Activated CD4-positive, CD25-positive, alpha-beta regulatory T cell treated with anti-CD3 and anti-CD28 coated beads, Interleukin-2, amount 50 U/mL, for 16 hours (primary cell): ENCODE measurements around the gene FHAD1.
"Not testable (repeated sequence)": the region's sequence is repeated elsewhere in the genome, so short reads cannot be mapped to it uniquely, and the experiment has no call there.

ENCODE experiments used
- DNase-seq: peaks from one replicate; pipeline ENCODE4 v3.0.0-alpha.2; 2020; ENCODE audit warnings: low read depth, low spot score

FHAD1 gene

GRCh38 chr1:15304708-15305467 is 57.9 kb downstream of the FHAD1 start:
- DNase-seq = peak; percentile 47

- DNase-seq = no peak
These were observed 58.4 kb downstream of the FHAD1 start for GRCh38 chr1:15305468-15305770.

GRCh38 chr1:15306352-15306751 is 59.3 kb downstream of the FHAD1 start:
- not testable (repeated sequence) for DNase-seq

- DNase-seq = no peak
These were observed 61.1 kb downstream of the FHAD1 start for GRCh38 chr1:15308135-15308534.

- DNase-seq = no peak
These were observed 61.6 kb downstream of the FHAD1 start for GRCh38 chr1:15308621-15309027.

- DNase-seq = no peak
These were observed 62.7 kb downstream of the FHAD1 start for GRCh38 chr1:15309687-15310086.

- DNase-seq = no peak
These were observed 63.5 kb downstream of the FHAD1 start for GRCh38 chr1:15310544-15310943.

GRCh38 chr1:15311122-15311822 is 64.2 kb downstream of the FHAD1 start:
- no peak for DNase-seq

- DNase-seq = no peak
These were observed 64.9 kb downstream of the FHAD1 start for GRCh38 chr1:15311880-15312279.

GRCh38 chr1:15312626-15313411 is 65.8 kb downstream of the FHAD1 start:
- DNase-seq = no peak

- DNase-seq = no peak
These were observed 67.6 kb downstream of the FHAD1 start for GRCh38 chr1:15314328-15315281.

- no peak for DNase-seq
These were observed 68.8 kb downstream of the FHAD1 start for GRCh38 chr1:15315815-15316214.

GRCh38 chr1:15316510-15316909 is 69.5 kb downstream of the FHAD1 start:
- no peak for DNase-seq

GRCh38 chr1:15320267-15320666 is 73.2 kb downstream of the FHAD1 start:
- DNase-seq = no peak

GRCh38 chr1:15321601-15322000 is 74.6 kb downstream of the FHAD1 start:
- DNase-seq = no peak

- DNase-seq = no peak
These were observed 75.8 kb downstream of the FHAD1 start for GRCh38 chr1:15322648-15323350.

GRCh38 chr1:15323351-15323988 is 76.4 kb downstream of the FHAD1 start:
- DNase-seq = peak; percentile 57

GRCh38 chr1:15323989-15324868 is 77.2 kb downstream of the FHAD1 start:
- no peak for DNase-seq

GRCh38 chr1:15324869-15325335 is 77.9 kb downstream of the FHAD1 start:
- DNase-seq = no peak
